Measurements from ENCODE around the gene EPS8L3. TPM values are rescaled to one million over a fixed set of nuclear protein-coding genes. Genes with fewer than 3 reads are reported as not detected.

Gene EPS8L3
- total and polyA plus RNA-seq, 9 of the 15 experiments (the other 6 are each of a cell fraction or from before 2014, with no cell fraction given): 0.09 to 0.42 (median 0.14) TPM; not detected in 5

GRCh38 chr1:109776911-109777310 lies 13.2 kb upstream of the EPS8L3 start (continued):
- TF ChIP-seq CEBPG (CRISPR knock-in tag; IDR thresholded peaks at IDR 0.05) (no peak), CEBPG (tag; conservative IDR thresholded peaks at IDR 0.05 in 1 of 2, IDR thresholded peaks at IDR 0.05 in 1 of 2) (no peak), ARID3B (CRISPR knock-in tag; IDR thresholded peaks at IDR 0.05; ENCODE audit: borderline replicate concordance) (no peak), ZNF3 (CRISPR knock-in tag; IDR thresholded peaks at IDR 0.05) (no peak), ZNF449 (CRISPR knock-in tag; IDR thresholded peaks at IDR 0.05) (no peak), MTA1 (IDR thresholded peaks at IDR 0.05; ENCODE audit: borderline replicate concordance) (no peak), SRSF9 (IDR thresholded peaks at IDR 0.05; ENCODE audit: borderline replicate concordance, low read depth, low read length) (no peak), ELF2 (CRISPR knock-in tag; IDR thresholded peaks at IDR 0.05) (no peak), VEZF1 (CRISPR knock-in tag; IDR thresholded peaks at IDR 0.05) (peak; percentile 50; the same call in 1 of the 2 replicates), PREB (CRISPR knock-in tag; IDR thresholded peaks at IDR 0.05) (no peak), SMARCB1 (IDR thresholded peaks at IDR 0.05; ENCODE audit: insufficient read length, low read depth) (no peak), ZBTB5 (IDR thresholded peaks at IDR 0.05) (no peak), ZNF740 (CRISPR knock-in tag; IDR thresholded peaks at IDR 0.05) (0 out of 2 replicates have a peak, but pooled peaks have one; percentile 35), ZNF740 (tag; IDR thresholded peaks at IDR 0.05) (no peak), E2F6 (IDR thresholded peaks at IDR 0.05; ENCODE audit: borderline replicate concordance in 1 of 2, extremely low read depth in 1 of 2, insufficient read depth in 1 of 2, insufficient read length in 1 of 2, low read depth in 1 of 2, low read length in 1 of 2, poor library complexity in 1 of 2, severe bottlenecking in 1 of 2) (no peak)
